NOMO-1 treated with dmso at 0.1 percent for 144 hours (cell line): Measurements from ENCODE around the gene PLXNC1.

Experiments
- DNase-seq: peaks from one replicate; lab custom pipeline; 2025; ENCODE audit not compliant: unreplicated experiment; lab: John Stamatoyannopoulos, UW

The PLXNC1 gene

DNA sequence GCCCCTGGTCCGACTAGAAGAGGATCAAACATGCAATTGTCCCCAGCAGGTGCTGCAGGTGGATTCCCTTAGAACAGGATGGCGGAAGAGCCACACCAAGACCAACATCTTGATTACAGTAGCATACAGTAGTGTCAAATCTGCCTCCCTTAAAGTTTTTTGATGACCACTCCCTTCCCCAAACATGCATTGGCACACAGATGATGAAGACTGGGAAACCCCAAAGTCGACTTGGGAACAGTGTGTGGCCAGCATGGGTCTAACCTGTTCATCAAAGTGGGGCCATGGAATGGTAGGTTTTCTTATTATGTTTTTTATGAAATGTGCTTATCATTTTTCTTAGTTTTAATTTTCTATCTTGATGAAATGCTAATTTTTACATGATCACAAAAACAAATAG, 8.8 kb downstream of the PLXNC1 start:
- DNase-seq: no peak

DNA sequence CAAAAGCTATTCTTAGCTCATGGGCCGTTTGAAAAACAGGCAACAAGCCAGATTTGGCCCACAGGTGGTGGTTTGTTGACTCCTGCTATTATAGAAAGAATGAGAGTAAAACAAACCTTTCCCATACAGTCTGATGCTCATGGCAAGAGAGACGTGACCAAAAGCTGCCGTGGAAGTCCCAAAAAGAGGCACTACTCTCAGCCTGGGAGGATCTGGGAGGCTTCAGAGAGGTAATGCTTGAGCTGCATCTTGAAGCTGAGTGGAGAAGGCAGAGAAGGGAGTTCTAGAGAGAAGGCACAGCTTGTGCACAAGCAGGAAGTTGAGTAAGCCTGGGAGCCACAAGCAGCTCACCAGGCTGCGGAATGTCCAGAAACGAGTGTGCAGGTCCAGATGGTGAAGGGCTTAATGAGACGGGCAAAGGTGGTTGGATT, 9.6 kb downstream of the PLXNC1 start:
- peak; percentile 42 for DNase-seq

DNA sequence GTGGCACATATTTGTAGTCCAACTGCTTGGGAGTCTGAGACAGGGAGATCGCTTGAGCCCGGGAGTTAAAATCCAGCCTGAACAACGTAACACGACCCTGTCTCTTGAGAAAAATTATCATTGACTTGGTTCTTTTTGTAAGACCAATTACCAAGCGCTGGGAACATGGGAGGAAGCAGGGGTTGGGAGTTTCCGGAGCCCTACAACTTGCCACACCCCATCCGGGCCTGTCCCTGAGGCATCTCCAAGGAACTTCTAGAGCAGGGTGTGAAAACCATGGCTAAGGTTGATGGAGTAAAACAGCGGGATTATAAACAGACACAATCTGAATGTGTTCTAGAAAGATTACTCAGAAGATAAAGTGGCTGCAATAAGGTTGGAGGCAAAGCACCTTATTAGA, 10.3 kb downstream of the PLXNC1 start:
- DNase-seq: no peak

DNA sequence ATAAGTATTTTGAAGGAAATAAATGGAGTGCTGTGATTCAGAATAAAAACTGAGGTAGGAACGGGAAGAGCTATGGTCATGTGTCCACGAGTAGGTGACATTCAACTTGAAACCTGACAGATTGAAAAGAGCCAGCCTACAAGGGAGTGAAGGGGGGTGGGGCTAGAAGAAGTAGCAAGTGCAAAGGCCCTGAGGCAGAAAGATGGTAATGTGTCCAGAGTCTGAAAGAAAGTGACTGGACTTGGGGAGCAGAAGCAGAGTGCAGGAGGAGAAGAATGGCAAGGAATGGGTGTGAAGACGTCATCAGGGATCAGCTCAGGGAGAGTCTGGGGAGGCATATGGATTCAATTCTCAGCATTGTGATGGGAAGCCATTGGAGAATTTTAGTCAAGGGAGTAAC, 13.7 kb downstream of the PLXNC1 start:
- no peak for DNase-seq

DNA sequence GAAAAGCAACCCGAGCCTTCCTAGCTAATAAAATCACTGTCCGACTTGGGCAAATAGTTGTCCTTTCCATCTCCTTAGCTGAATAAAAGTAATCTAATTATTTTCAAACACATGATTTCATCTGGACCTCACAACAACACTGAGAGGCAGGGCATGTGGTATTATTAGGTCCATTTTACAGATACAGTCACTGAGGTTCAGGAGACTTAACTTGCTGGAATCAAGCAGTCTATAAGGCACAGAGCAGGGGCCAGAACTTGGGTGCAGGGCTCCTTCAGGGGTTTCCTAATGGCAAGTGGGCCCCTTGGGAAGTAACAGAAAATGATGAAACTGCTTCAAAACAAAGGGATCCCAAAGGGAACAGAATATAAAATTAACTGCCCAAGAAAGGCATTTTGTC, 15.5 kb downstream of the PLXNC1 start:
- DNase-seq: no peak

DNA sequence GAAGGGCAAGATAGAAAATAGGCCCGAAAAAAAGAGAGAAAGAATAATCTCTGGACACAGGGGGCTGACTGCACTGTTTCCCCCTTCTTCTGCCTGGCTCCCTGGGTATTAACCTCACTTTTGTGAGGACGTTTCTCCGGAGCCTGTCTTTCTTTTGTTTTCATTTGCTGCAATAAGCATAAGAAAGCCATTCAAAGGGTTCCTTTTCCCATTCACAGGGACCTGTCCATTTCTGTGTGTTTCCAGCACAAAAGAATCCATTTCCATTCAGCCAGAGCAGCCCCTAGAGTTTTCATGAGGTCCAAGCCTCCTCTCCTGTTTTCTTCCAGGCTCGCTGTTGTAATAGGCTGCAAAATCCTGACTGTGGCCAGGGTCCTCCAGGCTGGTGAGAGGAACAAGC, 16.8 kb downstream of the PLXNC1 start:
- DNase-seq: no peak

DNA sequence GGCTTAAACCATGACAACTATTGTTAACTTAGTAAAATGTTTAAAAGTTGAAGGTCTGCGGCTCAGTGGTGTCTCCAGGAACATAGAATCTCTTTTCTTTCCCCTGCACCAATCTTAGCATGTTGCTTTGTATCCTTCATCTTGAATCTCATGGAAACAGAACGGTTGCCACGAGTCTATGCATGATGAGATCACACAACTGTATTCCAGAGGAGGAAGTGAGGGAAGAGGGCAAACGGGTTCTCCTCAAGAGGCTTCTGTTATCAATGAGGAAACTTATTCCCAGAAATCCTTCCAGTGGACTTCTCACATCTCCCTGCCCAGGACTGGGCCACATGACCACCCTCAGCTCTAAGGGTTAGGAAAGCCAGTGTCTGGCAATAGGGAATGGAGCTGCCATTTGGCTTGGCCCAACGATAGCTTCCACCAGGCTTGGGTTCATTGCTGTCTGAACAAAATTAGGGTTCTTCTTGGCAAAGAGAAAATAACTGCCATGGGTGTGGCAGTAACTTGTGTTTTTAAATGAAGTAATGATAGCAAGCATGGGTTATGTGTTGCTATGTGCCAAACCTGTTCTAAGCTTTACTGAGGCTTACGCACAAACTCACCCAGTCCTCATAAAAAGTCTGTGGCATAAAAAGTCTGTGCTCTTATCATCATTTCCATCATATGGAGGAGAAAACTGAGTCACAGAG, 17.4 kb downstream of the PLXNC1 start:
- DNase-seq: no peak

DNA sequence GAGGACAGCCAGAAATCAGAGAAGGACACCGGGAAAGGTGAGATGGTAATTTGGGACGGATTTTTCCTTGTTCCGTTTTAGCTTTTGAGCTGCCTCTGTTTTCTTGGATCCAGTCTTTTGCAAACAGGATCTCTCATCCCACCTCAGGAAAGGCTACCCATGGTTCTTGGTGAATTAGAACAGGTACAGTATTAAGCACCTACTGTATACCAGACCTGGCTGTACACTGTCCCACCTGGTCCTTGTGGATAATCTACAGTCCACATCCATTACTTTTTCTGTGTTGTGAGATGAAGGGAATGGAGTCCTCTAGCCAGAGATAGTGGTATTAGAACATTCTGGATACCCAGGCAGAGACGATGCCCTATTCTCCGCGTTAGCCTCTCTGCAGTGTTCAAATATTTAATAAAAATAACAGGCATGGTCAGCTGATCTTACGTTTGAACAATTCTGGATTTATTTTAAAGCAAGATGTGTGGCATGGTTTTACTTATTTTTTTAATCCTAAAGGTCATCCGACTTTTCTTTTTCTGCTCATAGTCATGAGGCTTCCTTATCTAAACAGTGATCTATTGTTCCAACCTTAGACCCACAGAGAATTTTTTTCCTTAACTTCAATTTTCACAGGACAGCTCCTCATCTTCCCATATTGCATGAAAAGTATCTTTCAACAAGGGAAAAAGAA, 18.8 kb downstream of the PLXNC1 start:
- no peak for DNase-seq

DNA sequence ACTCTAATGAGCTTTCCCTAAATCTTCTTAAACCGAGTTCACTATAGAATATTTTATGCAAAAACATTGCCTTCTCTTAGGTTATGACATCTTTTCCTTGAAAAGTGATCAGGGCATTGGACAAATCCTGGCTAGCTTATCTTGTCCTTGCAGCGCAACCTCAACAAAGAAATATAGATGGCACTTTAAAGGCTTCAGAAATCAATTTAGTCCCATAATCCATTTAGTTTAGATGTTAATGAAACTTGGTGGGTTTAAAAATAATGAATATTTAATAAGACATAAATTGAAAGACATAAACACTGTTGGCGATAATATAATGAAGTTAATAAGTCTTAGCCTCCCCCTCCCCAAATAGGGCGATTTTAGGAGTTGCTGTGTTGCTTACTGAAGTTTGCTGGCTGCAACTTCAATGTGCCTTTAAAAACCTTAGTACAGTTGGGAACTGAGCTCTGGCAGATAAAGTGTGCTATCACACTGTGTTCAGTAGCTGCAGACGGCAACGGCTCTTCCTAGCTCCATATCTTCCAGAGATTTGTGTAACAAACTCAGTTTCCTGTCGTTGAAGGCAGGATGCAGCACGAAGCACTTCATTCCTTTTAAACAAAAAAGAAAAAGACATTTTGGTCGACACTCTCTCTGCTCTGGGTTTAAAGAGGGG, 19.5 kb downstream of the PLXNC1 start:
- DNase-seq: no peak

DNA sequence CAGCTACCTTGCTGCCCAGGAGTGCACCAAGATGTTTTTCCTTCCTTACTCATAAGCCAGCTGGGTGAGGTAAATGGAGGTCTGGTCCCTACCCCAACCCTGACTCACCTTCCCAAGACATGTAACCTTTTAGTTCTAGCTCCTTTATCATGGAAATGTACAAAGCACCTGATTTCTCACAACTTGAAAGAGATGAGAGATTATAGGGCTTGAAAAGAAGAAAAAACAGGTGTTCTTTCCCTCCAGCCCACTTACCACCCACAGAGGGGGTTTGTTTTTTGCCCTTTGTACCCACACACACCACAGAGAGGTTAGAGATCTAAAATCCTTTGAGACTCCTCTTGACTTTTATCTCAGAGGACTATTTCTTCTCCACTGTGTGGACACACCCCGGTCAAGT, 21.1 kb downstream of the PLXNC1 start:
- DNase-seq: no peak

DNA sequence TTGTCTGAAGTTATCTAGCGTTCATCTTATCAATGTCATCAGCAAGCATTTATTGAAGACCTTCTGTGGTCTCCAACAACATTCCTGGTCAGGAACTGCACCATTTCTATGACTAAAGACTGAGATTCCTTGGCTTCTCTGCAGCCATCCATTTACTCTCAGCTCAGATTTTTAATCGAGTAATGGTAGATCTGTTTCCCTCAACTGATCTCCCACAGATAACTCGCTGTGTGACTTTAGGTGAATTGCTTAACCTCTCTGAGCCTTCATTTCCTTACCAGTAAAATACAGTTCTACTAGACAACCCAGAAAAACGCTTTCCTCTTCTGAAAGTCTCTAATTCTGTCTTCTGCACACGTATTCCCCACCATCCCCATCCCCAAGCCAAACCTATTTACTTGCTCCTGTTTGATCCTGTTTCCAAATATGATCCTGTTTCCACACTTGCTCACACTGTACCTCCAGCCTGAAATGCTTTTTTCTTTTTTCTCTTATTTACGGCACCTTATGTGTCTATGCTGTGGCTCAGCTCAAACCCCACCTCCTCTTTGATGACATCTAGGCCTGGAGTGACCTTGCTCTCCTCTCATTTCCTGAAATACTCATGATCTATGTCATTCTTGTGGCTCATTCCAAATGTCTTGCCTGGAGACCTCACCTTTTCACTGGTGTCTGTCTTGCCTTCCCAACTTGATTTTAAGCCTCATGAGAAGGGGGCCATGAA, 21.8 kb downstream of the PLXNC1 start:
- DNase-seq: no peak

DNA sequence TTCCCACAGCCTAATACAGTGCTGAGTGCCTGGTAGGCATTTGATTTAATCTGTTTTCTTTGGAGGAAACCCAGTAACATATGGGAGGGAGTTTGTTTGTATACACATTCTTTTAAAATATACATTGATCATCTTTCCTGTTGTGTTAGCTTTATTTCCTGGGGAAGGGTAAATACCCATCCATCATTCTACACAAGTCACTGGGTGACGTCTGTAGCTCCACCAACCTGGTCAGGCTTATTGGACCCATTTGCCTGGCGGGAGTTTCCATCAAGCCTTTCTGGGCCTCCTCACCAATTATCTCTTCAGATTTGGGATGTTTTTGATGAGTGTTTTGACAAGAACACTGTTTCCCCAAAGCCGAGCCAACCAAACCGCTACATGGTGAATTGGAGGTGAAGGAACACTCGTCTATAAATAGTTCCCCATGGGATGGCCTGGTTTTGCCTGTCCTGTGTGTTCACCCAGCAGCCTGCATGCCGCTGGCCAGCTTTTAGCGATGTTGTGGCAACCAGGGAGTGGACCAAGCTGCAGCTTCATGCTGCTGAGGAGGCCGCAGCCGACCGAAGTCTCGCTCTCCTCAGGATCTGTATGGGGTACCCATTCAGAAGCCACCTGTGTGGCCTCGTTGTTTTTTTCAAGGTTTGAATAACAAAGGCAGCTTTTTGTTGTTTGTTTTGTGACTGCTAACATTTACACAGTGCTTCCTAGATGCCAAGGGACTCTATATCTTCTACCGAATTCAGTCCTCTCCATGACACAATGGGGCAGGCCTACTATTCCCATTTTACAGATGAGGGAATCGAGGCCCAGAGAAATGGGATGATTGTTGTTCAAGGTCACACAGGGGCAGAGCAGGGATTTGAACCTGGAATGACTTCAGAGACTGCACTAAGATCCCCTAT, 22.6 kb downstream of the PLXNC1 start:
- DNase-seq: no peak

DNA sequence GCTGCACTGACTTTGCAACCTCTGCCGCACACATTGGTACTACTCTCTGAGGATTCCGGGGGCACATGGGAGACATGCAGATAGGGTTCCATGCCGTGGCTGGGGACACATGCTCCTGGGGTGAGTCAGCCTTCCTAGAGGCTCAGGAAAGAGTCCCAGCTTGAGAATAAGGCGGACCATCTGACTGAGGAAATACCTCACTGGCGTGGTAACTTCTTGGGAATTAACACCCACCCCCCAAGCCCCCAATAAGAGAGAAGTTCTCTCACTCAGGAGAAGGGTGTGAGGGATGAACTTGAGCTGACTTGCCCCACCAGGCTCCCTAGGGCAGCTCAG, 23.2 kb downstream of the PLXNC1 start:
- no peak for DNase-seq

DNA sequence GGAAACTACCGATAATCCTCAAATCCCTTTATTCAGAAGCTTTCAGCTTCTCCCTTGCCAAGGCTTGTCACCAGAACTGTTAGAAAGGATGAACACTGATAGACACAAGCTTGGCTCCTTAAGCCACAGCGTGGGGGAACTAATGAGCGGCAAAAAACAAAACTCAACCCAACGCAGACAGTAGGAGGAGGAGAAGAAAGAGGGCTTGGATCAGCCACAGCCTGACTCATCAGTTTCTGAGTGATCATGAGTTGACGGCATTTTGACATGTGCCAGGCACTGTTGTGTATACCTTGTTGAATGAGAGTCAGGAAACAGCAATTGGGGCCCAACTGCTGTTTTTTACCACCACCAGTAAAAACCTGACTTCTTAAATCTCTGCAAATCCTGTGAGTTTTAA, 23.7 kb downstream of the PLXNC1 start:
- no peak for DNase-seq

DNA sequence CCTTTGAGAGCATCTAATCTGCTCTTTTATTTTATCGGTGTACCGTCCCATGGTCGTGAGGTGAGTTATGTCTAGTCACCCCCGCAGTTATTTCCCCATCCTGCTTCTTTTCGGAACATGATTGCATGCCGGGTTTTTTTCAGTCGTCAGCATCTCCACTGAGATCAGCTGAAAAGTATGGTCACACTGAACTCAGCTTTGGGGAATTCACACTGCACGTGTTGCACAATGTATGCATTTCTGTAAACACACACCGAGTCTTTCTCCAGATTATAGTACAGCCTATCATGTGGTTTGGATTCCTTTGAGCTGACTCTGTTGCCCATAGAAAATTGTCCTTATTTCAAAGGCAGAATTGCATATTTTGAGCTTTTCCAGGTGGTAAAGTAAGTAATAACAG, 24.6 kb downstream of the PLXNC1 start:
- no peak for DNase-seq

DNA sequence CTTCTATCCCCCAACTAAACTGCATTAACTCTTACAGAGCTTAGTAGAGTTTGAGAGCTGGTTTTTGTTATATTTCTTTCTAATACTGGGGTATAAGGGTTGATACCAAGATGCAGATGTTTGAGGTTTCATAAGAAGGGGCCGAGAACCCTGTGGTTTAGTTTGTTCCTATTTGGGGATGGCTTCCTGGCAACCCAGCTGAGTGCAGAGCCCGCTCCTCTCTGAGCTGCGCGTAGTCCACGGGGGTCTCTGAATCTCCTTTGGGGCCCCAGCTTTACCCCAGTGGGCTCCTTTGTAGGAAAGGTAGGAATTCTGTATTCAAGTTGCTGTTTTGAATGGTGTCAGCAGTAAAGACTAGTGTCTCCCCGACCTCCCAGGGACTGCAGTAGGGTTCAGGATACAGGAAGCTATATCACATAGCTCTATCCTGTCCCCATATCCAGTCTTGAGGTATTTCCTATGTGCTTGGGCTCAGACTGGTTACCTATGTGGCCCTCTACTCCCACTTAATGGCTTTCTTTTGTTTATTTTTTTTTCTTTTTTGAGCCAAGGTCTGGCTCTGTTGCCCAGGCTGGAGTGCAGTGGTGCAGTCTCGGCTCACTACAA, 25.4 kb downstream of the PLXNC1 start:
- no peak for DNase-seq

DNA sequence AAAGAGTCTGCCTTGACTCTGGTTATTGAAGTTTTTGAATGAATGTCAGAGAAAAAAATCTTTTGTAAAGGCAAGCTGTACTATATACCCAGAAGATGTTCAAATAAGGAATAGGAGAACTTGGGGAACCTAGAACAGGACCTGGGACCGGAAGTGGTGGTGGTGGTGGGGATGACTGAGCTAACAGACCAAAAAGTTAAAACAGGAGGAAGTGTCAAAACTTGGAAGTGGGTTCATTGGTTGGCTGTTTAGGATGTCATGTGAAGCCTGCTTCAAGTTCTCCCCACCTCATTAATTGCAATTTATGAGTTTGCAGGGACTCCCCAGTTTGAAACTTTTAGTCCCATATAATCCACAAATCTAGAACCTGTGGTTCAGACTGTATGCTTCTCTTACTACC, 26.2 kb downstream of the PLXNC1 start:
- peak; percentile 92 for DNase-seq

DNA sequence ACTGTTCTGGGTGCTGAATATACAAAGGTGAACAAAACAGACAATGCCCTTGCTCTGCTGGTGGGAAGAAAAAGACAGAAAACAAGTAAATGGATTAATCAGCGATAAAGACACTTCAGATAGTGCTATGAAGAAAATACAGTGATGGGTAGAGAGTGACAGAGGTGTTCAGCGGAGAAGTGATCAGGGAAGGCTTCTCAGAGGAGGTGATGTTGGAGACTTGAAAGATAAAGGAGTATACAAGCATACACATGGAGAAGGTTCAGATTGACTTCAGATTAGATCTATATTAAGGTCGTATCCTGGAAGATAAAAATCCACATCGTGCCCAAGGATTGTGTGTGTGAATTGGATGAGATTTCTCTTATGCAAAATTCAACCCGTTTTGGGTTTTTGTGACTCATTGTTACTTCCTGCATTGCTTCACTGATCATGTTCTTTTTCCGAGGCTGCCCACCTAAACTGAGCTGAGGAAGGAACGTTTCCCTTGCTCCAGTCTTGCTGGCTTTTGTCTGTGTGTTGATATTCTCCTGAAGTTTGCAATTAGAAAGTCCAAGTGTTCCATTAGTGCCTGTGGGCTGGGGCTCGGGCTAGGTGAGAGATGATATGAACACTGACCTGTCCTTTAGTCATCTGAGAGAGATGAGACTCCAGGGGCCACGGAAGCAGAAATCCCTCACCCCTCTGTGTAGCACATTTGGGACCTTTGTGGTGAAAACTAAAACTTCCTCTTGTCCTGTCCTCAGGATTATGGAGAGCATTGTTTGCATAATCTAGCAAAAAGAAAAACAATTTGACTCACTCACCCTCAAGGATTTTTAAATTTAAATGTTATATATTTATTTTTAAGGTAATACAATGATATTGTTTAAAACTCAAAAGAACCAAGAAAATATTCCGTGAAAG, 27.6 kb downstream of the PLXNC1 start:
- DNase-seq: peak; percentile 27

DNA sequence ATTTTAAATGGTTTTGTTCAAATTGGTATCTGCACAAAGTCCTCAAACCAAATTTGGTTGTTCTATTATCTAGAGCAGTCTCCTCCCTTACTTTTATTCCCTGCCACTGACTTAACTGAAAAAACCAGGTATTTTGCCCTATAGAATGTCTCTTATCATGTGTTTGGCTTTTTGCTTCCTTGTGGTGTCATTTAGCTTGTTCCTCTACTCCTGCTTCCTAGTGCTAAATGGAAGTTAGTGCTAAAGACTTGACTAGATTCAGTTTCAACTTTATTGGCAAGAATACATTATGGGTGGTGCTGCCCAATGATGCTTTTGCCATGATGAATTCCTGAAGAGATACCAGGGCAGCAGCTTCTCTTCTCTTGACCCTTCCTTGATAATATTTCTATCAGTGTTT, 29.7 kb downstream of the PLXNC1 start:
- no peak for DNase-seq
